ENCODE data around the gene ZNF451.
"Not testable (repeated sequence)": the region's sequence is repeated elsewhere in the genome, so short reads cannot be mapped to it uniquely, and the experiment has no call there.

Gene ZNF451, protein sequence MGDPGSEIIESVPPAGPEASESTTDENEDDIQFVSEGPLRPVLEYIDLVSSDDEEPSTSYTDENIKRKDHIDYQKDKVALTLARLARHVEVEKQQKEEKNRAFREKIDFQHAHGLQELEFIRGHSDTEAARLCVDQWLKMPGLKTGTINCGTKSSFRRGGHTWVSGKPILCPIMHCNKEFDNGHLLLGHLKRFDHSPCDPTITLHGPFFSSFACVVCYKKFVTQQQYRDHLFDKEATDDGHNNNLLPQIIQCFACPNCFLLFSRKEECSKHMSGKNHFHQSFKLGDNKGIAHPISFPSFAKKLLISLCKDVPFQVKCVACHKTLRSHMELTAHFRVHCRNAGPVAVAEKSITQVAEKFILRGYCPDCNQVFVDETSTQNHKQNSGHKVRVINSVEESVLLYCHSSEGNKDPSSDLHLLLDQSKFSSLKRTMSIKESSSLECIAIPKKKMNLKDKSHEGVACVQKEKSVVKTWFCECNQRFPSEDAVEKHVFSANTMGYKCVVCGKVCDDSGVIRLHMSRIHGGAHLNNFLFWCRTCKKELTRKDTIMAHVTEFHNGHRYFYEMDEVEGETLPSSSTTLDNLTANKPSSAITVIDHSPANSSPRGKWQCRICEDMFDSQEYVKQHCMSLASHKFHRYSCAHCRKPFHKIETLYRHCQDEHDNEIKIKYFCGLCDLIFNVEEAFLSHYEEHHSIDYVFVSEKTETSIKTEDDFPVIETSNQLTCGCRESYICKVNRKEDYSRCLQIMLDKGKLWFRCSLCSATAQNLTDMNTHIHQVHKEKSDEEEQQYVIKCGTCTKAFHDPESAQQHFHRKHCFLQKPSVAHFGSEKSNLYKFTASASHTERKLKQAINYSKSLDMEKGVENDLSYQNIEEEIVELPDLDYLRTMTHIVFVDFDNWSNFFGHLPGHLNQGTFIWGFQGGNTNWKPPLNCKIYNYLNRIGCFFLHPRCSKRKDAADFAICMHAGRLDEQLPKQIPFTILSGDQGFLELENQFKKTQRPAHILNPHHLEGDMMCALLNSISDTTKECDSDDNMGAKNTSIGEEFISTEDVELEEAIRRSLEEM

DNA sequence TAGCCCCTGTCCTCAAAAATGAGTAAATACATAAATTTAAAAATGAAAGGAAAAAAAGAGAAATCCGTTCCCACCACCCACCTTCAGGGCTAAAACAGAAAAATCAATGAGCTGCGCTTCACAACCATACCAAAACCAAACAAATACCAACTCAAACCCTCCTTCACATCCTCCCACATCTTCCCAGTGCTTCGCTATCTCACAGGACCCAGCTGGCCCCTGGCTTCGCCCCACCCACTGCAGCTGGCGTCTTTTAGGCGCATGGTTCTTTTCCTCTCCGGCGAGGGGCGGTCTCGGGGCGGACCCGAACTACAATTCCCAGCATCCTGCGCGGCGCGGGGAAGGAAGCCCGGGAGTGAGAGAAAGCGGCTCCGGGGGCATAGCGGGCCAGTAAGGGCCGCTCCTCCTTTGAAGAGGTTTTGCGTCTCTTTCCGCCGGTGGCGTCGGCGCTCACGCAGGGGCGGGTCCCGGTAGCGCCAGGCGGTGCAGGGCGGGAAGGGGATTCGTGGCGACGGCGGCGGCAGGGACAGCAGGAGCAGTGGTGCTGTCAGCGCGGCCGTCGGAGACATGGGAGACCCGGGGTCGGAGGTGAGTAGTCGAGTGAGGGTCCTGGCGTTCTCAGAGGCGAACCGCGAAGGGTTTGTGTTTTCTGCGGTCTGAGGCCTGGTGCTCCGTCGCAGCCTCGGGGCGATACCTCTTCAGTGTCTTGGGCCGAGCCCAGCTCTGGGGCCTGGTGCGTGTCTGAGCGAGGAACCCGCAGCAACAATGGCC lies at the start of gene ZNF451:
ZNF451 (plus strand) TSS at position 502 of the 771 bp plus-strand sequence; CDS start at position 568, 66 bp downstream.
- DNase-seq (ENCODE audit: low read depth in 2 of 2), result peak; percentile 92 to 94

DNA sequence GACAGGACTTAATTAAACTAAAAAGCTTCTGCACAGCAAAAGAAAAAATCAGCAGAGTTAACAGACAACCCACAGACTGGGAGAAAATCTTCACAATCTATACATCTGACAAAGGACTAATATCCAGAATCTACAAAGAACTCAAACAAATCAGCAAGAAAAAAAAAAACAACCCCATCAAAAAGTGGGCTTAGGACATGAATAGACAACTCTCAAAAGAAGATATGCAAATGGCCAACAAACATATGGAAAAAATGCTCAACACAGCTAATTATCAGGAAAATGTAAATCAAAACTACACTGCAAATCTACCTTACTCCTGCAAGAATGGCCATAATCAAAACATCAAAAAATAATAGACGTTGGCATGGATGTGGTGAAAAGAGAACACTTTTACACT lies 45.9 kb upstream of the ZNF451 start:
- DNase-seq (ENCODE audit: low read depth in 2 of 2), result not testable (repeated sequence)

DNA sequence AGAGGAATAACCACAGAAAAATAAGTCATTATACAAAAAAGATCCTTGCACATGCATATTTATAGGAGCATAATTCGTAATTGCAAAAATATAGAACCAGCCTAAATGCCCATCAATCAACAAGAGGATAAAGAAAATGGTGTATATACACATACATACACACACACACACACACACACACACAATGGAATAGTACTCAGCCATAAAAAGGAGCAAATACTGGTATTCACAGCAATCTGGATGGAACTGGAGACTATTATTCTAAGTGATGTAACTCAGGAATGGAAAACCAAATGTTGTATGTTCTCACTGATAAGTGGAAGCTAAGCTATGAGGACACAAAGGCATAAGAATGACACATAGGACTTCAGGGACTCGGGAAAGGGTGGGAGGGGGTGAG lies 45.4 kb upstream of the ZNF451 start:
- DNase-seq (ENCODE audit: low read depth in 2 of 2), result no peak

DNA sequence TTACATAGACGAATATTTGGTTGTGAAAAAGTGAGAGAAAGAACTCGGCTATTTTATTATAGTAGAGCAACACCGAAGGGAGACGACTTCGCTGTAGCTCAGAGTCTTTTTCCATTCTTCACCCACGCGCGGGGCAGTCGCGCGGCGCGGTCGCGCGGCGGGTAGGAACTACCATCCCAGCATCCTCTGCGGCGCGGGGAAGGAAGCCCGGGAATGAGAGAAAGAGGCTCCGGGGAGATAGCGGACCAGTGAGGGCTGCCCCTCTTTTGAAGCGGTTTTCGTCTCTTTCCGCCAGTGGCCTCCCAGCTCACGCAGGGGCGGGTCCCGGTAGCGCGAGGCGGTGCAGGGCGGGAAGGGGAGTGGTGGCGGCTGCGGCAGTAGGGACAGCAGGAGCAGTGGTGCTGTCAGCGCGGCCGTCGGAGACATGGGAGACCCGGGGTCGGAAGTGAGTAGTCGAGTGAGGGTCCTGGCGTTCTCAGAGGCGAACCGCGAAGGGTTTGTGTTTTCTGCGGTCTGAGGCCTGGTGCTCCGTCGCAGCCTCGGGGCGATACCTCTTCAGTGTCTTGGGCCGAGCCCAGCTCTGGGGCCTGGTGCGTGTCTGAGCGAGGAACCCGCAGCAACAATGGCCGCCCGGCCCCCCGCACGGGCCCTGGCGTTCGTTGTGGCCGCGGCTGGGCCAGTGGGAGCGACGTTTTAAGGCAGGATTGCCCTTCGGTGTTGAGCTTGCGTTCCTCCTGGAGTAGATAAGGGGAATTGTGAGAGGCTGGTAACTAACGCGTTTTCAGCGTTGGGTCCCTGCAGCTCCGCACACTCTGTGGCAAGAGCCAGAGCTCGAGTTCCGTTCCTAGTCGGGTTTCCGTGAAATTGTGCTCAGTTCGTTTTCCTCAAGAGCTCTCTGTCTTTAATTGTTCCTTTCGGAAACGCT lies 43.4 kb upstream of the ZNF451 start, which contains the start of gene KIAA1586:
KIAA1586 (plus strand) TSS at position 362 of the 925 bp plus-strand sequence; CDS start at position 425, 63 bp downstream.
- DNase-seq (ENCODE audit: low read depth in 2 of 2), result peak; percentile 64 to 75

GRCh38 chr6:57047257-57047585 lies 42.8 kb upstream of the ZNF451 start:
- DNase-seq (ENCODE audit: low read depth in 2 of 2), result not testable (repeated sequence)

DNA sequence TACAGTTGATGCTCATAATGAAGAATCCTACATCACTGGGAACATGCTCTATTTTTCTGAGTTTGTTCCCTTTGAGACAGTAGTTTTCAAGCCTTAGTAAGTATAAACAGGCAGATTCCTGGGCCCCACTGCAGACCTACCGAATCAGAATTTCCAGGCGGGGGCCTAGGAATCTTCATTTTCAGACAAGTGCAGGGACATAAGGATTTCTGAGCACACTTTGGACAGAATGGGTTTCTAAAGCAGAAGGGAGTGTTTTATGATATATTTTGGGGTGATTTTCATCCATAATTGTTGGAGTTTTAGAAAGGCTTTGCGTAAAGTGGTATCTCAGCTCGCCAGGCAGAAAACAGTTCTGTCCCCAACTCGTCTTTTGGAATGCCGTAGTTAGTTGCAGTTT lies 42.1 kb upstream of the ZNF451 start:
- not testable (repeated sequence) for DNase-seq (ENCODE audit: low read depth in 2 of 2)

- no peak for DNase-seq (ENCODE audit: low read depth in 2 of 2)
Observed at GRCh38 chr6:57048577-57048976, 41.4 kb upstream of the ZNF451 start.

- no peak for DNase-seq (ENCODE audit: low read depth in 2 of 2)
Observed at GRCh38 chr6:57063847-57064246, 26.1 kb upstream of the ZNF451 start.

DNA sequence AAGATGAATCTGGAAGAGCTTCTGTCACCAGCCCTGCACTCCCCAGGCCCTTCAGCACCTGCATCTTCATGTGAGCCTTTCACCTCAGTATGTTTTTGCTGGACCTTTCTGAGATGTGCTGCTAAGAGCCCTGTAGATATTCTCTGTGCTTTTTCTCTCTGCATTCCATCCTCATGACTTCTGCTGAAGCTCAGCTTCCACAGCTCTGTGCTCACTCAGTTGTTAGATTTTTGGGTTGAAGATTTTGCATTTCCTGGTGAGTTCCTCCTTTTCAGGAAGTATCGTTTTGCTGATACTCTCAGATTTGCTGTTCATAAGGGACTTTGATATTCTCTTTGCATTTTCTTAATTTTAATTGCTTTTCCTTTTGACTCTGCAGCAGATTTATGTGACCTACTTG lies 25.2 kb upstream of the ZNF451 start:
- no peak for DNase-seq (ENCODE audit: low read depth in 2 of 2)

DNA sequence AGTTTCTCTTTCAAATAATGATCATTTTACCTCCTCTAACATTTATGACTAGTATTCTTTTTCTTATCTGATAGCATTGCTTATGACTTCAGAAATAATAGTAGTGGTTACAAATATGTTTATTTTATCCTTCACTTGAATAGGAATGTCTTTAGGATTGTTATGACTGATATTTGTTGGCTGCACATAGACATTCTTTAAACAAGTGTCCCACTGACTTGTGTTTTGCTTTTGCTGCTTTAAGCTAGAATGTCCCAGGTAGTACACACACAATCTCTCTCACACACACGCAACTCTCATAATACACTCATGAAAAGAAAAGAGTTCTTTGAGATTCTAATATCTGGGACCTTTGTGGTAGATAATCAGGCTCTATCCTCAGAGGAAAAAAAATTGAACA lies 21.9 kb upstream of the ZNF451 start:
- no peak for DNase-seq (ENCODE audit: low read depth in 2 of 2)

- DNase-seq (ENCODE audit: low read depth in 2 of 2), result no peak
Observed at GRCh38 chr6:57069228-57069627, 20.8 kb upstream of the ZNF451 start.

- DNase-seq (ENCODE audit: low read depth in 2 of 2), result no peak
Observed at GRCh38 chr6:57069920-57070331, 20.1 kb upstream of the ZNF451 start.

DNA sequence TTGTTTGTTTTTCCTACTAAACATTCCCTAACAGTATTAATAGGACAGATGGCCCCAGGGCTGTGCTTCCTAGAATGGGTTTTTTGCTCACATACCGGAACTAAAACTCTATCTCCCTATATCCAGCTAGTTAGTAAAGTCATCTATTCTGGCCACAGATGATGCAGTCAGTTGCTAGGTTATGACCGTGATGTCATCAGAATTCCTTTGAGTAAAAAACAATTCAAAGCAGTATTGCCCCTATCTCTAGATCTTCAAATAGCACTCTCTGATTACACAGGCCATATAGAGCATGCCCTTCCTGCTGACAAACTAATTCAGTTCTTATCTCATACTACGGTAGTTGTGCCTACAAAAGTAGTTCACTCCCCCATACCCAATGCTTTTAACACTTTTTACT lies 17.9 kb upstream of the ZNF451 start:
- DNase-seq (ENCODE audit: low read depth in 2 of 2), result no peak

DNA sequence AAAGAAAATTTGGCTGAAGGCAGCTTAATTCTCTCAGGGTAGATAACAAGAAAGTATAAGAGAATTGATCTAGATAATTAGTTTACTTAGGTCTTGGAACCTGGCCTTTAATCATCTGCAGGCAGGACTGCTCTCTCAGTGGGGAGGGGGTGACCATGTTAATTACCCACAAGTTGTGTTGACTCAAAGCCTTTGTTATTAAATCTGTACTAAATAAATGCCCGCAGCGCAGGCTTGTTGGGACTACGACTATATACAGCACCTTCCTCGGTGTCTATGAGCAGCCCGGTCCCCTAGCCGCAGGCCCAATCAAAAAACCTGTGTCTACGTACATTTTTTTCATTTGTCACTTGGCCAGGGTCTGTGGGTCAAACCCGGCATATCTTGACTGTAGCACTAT lies 15.6 kb upstream of the ZNF451 start:
- DNase-seq (ENCODE audit: low read depth in 2 of 2), result no peak

DNA sequence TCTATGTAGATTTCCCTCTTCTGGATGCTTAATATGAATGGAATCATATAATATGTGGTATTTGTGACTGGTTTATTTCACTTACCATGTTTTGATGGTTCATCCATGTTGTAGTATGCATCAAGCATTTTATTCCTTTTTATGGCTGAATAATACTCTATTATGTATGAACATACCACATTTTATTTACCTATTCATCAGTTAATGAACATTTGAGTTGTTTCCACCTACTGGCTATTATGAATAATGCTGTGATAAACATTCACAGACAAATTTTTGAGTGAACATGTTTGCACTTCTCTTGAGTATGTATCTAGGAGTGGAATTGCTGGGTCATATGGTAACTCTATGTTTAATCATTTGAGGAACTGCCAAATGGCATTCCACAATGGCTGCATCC lies 14.9 kb upstream of the ZNF451 start:
- DNase-seq (ENCODE audit: low read depth in 2 of 2), result no peak

DNA sequence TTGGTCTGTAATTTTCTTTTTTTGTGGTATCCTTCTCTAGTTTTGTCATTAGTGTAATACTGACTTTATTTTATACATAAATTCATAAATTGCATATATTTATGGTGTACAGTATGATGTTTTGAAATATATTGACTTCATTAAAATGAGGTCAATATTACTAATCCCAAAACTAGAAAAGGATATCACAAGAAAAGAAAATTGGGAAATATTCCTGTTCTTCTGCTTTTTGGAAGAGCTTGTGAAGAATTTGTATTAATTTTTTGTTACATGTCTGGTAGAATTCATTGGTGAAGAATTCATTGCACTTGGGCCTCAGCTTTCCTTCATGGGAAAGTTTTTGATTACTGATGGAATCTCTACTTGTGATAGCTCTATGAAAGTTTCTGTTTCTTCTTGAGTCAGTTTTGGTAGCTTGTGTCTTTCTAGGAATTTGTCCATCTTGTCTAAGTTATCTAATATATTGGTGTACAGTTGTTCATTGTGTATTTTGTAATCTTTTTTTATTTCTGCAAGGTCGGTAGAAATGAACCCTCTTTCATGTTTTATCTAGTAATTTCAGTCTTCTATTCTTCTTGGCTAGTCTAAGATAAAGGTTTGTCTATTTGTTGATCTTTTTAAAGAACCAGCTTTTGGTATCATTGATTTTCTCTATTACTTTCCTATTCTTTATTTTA lies 11.3 kb upstream of the ZNF451 start:
- no peak for DNase-seq (ENCODE audit: low read depth in 2 of 2)

GRCh38 chr6:57085471-57085870 lies 4.5 kb upstream of the ZNF451 start:
- no peak for DNase-seq (ENCODE audit: low read depth in 2 of 2)

DNA sequence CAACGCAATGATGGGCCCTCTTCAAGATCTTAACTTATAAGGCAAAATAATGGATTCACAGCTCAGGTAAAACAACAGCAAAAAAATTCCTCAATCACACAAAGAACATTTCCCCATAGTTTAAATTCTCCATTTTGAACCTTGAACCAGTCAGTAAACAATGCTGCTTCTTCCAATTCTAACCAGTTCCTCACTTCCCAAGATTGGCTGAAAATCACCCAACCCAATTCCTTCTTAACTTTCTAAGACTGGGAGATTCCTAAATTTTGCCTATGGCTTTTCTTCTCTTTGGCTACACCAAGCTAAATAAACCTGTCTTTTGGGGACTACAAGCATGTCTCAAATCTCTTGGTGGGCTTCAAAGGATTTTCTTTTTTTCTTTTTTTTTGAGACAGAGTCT lies 3.1 kb upstream of the ZNF451 start:
- DNase-seq (ENCODE audit: low read depth in 2 of 2), result no peak

DNA sequence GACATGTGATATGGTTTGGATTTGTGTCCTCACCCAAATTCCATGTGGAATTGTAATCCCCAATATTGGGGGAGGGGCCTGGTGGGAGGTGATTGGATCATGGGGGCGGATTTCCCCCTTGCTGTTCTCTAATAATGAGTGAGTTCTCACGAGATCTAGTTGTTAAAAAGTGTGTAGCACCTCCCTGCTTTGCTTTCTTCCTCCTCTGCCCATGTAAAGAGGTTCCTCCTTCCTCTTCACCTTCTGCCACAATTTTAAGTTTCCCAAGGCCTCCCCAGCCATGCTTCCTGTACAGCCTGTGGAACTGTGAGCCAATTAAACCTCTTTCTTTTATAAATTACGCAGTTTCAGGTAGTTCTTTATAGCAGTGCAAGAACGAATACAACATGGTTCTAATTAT lies 2.1 kb upstream of the ZNF451 start:
- DNase-seq (ENCODE audit: low read depth in 2 of 2), result no peak

DNA sequence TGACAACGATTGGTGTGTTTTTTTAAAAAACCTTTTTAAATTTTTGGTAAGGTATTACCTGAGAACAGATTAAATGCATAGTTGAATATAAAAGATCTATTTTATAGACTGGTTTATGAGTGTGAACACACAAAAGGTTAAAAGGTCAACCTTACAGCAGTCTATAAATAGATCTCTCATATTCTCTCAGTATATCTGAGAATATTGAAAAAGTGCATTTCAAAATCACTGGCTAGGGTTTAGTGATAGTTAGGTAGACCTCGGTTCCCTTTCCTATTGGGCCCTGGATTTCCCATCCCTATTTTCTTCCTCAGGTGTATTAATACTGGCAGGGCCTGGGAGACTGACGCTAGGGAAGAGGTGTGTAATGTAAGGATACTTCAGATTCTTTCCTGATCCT lies 723 bp upstream of the ZNF451 start:
- no peak for DNase-seq (ENCODE audit: low read depth in 2 of 2)

Measured in activated CD4-positive, alpha-beta T cell treated with anti-CD3 and anti-CD28 coated beads for 24 hours (primary cell).